Activated T-helper 1 cell treated with anti-CD3 and anti-CD28 coated beads, Interleukin-12 subunit alpha, Interleukin-12 subunit beta, Interleukin-2, Interleukin-4 antibody, amounts not matched to agents 30 ng/mL and 10 ng/mL and 1 ng/mL, durations not matched to agents 14 hours and 24 hours and 36 hours (primary cell): ENCODE results near the gene NOL9. TPM values are rescaled to one million over a fixed set of nuclear protein-coding genes. Genes with fewer than 3 reads are reported as not detected.
A peak's percentile ranks its signal among the peaks of the same experiment; 100 is the strongest.
"Not testable (repeated sequence)": the region's sequence is repeated elsewhere in the genome, so short reads cannot be mapped to it uniquely, and the experiment has no call there.

Experiments
- DNase-seq: peaks from one replicate; pipeline ENCODE4 v3.0.0; 2021; ENCODE audit warnings: low spot score
- H3K27ac Mint-ChIP-seq: one replicate; pipeline ENCODE4 v1.8.0; 2021; ENCODE audit warnings: mild to moderate bottlenecking, mixed read lengths
- H3K27me3 Mint-ChIP-seq: one replicate; pipeline ENCODE4 v1.8.0; 2022; ENCODE audit warnings: mild to moderate bottlenecking, moderate library complexity, mixed read lengths; ENCODE audit not compliant: insufficient read depth
- H3K36me3 Mint-ChIP-seq: one replicate; pipeline ENCODE4 v1.8.0; 2021; ENCODE audit warnings: low read depth, mixed read lengths
- H3K4me1 Mint-ChIP-seq: one replicate; pipeline ENCODE4 v1.8.0; 2021; ENCODE audit warnings: low read depth, mixed read lengths
- H3K4me3 Mint-ChIP-seq: one replicate; pipeline ENCODE4 v1.8.0; 2021; ENCODE audit warnings: mild to moderate bottlenecking, moderate library complexity, mixed read lengths
- H3K9me3 Mint-ChIP-seq: one replicate; pipeline ENCODE4 v1.8.0; 2021; ENCODE audit warnings: mixed read lengths
- intact Hi-C: fragments of 100-400 bp; cut with micrococcal nuclease; formaldehyde crosslinking; loops from one replicate; pipeline ENCODE4 v1.15.1; 2024
- total RNA-seq: library from RNA; stranded (reverse); gene quantifications from 2 replicates; pipeline ENCODE4 v1.2.3, GENCODE V29; 2022

The NOL9 gene
- total RNA-seq, 1 donor from 2014 or later, result 50.4 TPM

GRCh38 chr1:6578624-6579373 is 24.5 kb upstream of the NOL9 start:
- intact Hi-C loops, result loop anchor here (1.0 kb wide), 4 partner anchors 23 to 47 kb away; partner anchors contain the start of genes NOL9 and PHF13

GRCh38 chr1:6577831-6578525 is 23.7 kb upstream of the NOL9 start:
- DNase-seq, result no peak
- peak overlapping the region; percentile 35 for H3K27ac Mint-ChIP-seq
- no peak overlapping the region for H3K4me3 Mint-ChIP-seq
- intact Hi-C loops, result no loop called here
- H3K27me3 Mint-ChIP-seq, result no peaks in the 10 kb centered on the region
- peaks cover 8% of the 10 kb centered on the region for H3K36me3 Mint-ChIP-seq
- H3K9me3 Mint-ChIP-seq, result no peaks in the 10 kb centered on the region
- peaks cover 33% of the 10 kb centered on the region for H3K4me1 Mint-ChIP-seq

More at GRCh38 chr1:6578624-6579373, 24.5 kb upstream of the NOL9 start:
- Mint-ChIP-seq H3K36me3 (peaks cover 8% of the 10 kb centered on the region), H3K27me3 (no peaks in the 10 kb centered on the region), H3K27ac (peak overlapping the region; percentile 98), H3K9me3 (no peaks in the 10 kb centered on the region), H3K4me1 (peaks cover 32% of the 10 kb centered on the region), H3K4me3 (peak overlapping the region; percentile 95)
- no peak for DNase-seq

- Mint-ChIP-seq H3K4me3 (no peak overlapping the region), H3K9me3 (peaks cover 4% of the 10 kb centered on the region), H3K4me1 (peaks cover 16% of the 10 kb centered on the region), H3K36me3 (peaks cover under 1% of the 10 kb centered on the region), H3K27me3 (peaks cover 2% of the 10 kb centered on the region), H3K27ac (no peak overlapping the region)
- intact Hi-C loops, result no loop called here
- DNase-seq, result no peak
These were observed 20.5 kb upstream of the NOL9 start for GRCh38 chr1:6574818-6575217.

GRCh38 chr1:6574025-6574620 is 19.8 kb upstream of the NOL9 start:
- DNase-seq, result no peak
- H3K9me3 Mint-ChIP-seq, result peaks cover 4% of the 10 kb centered on the region
- intact Hi-C loops, result no loop called here
- H3K4me3 Mint-ChIP-seq, result no peak overlapping the region
- H3K36me3 Mint-ChIP-seq, result no peaks in the 10 kb centered on the region
- H3K4me1 Mint-ChIP-seq, result peaks cover 9% of the 10 kb centered on the region
- H3K27ac Mint-ChIP-seq, result no peak overlapping the region
- H3K27me3 Mint-ChIP-seq, result peaks cover 2% of the 10 kb centered on the region

- H3K9me3 Mint-ChIP-seq, result peaks cover 4% of the 10 kb centered on the region
- no peak for DNase-seq
- H3K27me3 Mint-ChIP-seq, result peaks cover 5% of the 10 kb centered on the region
- no peak overlapping the region for H3K4me3 Mint-ChIP-seq
- H3K4me1 Mint-ChIP-seq, result peaks cover 6% of the 10 kb centered on the region
- intact Hi-C loops, result no loop called here
- no peaks in the 10 kb centered on the region for H3K36me3 Mint-ChIP-seq
- H3K27ac Mint-ChIP-seq, result no peak overlapping the region
These were observed 18.5 kb upstream of the NOL9 start for GRCh38 chr1:6572653-6573383.

GRCh38 chr1:6570987-6571386 is 16.7 kb upstream of the NOL9 start:
- Mint-ChIP-seq H3K27ac (no peak overlapping the region), H3K9me3 (peaks cover 4% of the 10 kb centered on the region), H3K27me3 (peaks cover 5% of the 10 kb centered on the region), H3K36me3 (no peaks in the 10 kb centered on the region), H3K4me1 (peaks cover 6% of the 10 kb centered on the region), H3K4me3 (no peak overlapping the region)
- no peak for DNase-seq
- intact Hi-C loops, result no loop called here

- Mint-ChIP-seq H3K4me1 (peaks cover 6% of the 10 kb centered on the region), H3K9me3 (peaks cover 4% of the 10 kb centered on the region), H3K27me3 (peaks cover 5% of the 10 kb centered on the region), H3K4me3 (no peak overlapping the region), H3K36me3 (no peaks in the 10 kb centered on the region), H3K27ac (no peak overlapping the region)
- DNase-seq, result no peak
- intact Hi-C loops, result no loop called here
These were observed 15.8 kb upstream of the NOL9 start for GRCh38 chr1:6570100-6570499.

GRCh38 chr1:6569033-6569432 is 14.7 kb upstream of the NOL9 start:
- H3K27ac Mint-ChIP-seq, result no peak overlapping the region
- no peak overlapping the region for H3K4me3 Mint-ChIP-seq
- H3K36me3 Mint-ChIP-seq, result no peaks in the 10 kb centered on the region
- peaks cover 4% of the 10 kb centered on the region for H3K9me3 Mint-ChIP-seq
- H3K4me1 Mint-ChIP-seq, result peaks cover 6% of the 10 kb centered on the region
- no peak for DNase-seq
- intact Hi-C loops, result no loop called here
- H3K27me3 Mint-ChIP-seq, result peaks cover 5% of the 10 kb centered on the region

- no peak overlapping the region for H3K27ac Mint-ChIP-seq
- no peaks in the 10 kb centered on the region for H3K4me1 Mint-ChIP-seq
- no peak overlapping the region for H3K4me3 Mint-ChIP-seq
- DNase-seq, result no peak
- H3K9me3 Mint-ChIP-seq, result no peaks in the 10 kb centered on the region
- H3K27me3 Mint-ChIP-seq, result no peaks in the 10 kb centered on the region
- H3K36me3 Mint-ChIP-seq, result no peaks in the 10 kb centered on the region
- intact Hi-C loops, result no loop called here
These were observed 6.0 kb upstream of the NOL9 start for GRCh38 chr1:6560267-6560666.

GRCh38 chr1:6559161-6559560 is 4.8 kb upstream of the NOL9 start:
- H3K27me3 Mint-ChIP-seq, H3K9me3 Mint-ChIP-seq, intact Hi-C loops, H3K4me3 Mint-ChIP-seq, H3K27ac Mint-ChIP-seq, H3K4me1 Mint-ChIP-seq, DNase-seq, H3K36me3 Mint-ChIP-seq: not testable (repeated sequence)

- DNase-seq, result no peak
- no peak overlapping the region for H3K27ac Mint-ChIP-seq
- no peaks in the 10 kb centered on the region for H3K27me3 Mint-ChIP-seq
- no peaks in the 10 kb centered on the region for H3K9me3 Mint-ChIP-seq
- intact Hi-C loops, result no loop called here
- H3K4me1 Mint-ChIP-seq, result peaks cover 7% of the 10 kb centered on the region
- H3K36me3 Mint-ChIP-seq, result no peaks in the 10 kb centered on the region
- H3K4me3 Mint-ChIP-seq, result no peak overlapping the region
These were observed 3.3 kb upstream of the NOL9 start for GRCh38 chr1:6557597-6557996.

- Mint-ChIP-seq H3K9me3 (no peaks in the 10 kb centered on the region), H3K27me3 (no peaks in the 10 kb centered on the region), H3K27ac (peak within 1 kb of the TSS; percentile 29), H3K4me3 (peak within 1 kb of the TSS; percentile 77), H3K4me1 (peaks cover 7% of the 10 kb centered on the region), H3K36me3 (peaks cover 3% of the 10 kb centered on the region)
- intact Hi-C loops, result loop anchor here (1.0 to 5.0 kb wide), 8 partner anchors 24 to 1227 kb away; partner anchors contain the start of genes CAMTA1, PER3, PHF13 and RPL22
- DNase-seq, result no peak
These were observed 830 bp upstream of the NOL9 start, which contains the start of gene TAS1R1 for GRCh38 chr1:6554907-6555778. Gene TAS1R1, plus strand, starts transcription at chr1:6555307. Its CDS starts 67 bp downstream, at chr1:6555374.
